HCT116 (cell line): ENCODE results near the gene LZTS3.

ENCODE experiments used
- CTCF ChIP-seq, 3 experiments: fragments of 200-600 bp in 1 of 3; sonication (generic) in 1 of 3; IDR thresholded peaks in 2 of 3; conservative IDR thresholded peaks in 1 of 3; 2 replicates each; pipeline ENCODE4 v1.5.1; 2012 to 2017; ENCODE audit warnings: low read depth in 2 of 3, low read length in 2 of 3, antibody characterized with exemption in 1 of 3, borderline replicate concordance in 1 of 3, control low read depth in 1 of 3, mild to moderate bottlenecking in 1 of 3, mixed read lengths in 1 of 3, mixed run types in 1 of 3, moderate library complexity in 1 of 3; ENCODE audit not compliant: insufficient read depth in 1 of 3
- EZH2phosphoT487 ChIP-seq: fragments of 200-600 bp; IDR thresholded peaks from 2 replicates; pipeline ENCODE4 v1.6.1; 2018; ENCODE audit warnings: antibody characterized with exemption, borderline replicate concordance
- POLR2A ChIP-seq: IDR thresholded peaks from 2 replicates; pipeline ENCODE4 v1.7.0; 2011; ENCODE audit warnings: borderline replicate concordance; ENCODE audit not compliant: insufficient read depth, insufficient read length; ENCODE audit errors: extremely low read depth
- POLR2AphosphoS5 ChIP-seq: IDR thresholded peaks from 2 replicates; pipeline ENCODE4 v1.6.1; 2011; ENCODE audit warnings: mild to moderate bottlenecking, low read depth, low read length, moderate library complexity
- TF ChIP-seq, protein P1 (sequence below): IDR thresholded peaks from 2 replicates; pipeline ENCODE4 v1.6.1; 2012

DNA sequence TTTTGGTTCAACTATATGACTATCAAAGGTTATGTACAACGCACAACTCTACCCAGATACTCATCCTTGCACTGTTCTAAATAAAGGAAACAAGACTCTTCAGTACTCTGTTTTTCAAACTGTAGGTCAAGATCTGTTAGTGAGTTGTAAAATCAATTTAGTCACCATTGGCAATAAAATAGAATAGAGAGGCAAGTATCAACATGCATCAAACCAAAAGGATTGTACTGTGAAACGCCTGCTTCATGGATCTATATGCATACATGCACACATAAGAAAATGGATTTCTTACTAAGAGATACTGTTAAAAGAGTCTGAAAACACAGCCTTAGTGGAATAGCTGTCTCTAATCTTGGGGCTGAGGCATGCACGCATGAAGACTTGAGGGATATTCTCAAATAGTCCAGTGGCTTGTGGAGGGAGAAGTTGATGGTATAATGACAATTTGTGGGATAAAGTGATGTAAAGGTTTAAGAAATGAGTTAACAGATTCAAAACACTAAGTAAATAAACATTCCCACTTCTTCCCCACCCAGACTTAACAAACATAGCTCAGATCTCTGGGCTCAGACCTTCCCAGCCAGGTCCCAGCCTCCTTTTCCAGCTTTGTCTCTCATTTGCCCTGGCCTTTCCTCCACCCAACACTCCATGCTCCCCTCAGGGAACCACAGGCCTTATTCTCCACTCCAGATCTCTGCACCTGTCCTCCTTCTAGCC, 10.7 kb upstream of the LZTS3 start:
- TF ChIP-seq, protein P1, sequence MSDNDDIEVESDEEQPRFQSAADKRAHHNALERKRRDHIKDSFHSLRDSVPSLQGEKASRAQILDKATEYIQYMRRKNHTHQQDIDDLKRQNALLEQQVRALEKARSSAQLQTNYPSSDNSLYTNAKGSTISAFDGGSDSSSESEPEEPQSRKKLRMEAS = no peak
- no peak for TF ChIP-seq EZH2phosphoT487
- TF ChIP-seq CTCF (IDR thresholded peaks at IDR 0.05 in 2 of 3, conservative IDR thresholded peaks at IDR 0.05 in 1 of 3; ENCODE audit: borderline replicate concordance in 1 of 3, insufficient read depth in 1 of 3, low read depth in 2 of 3, low read length in 2 of 3) = no peak
- no peak for TF ChIP-seq POLR2AphosphoS5
- TF ChIP-seq POLR2A = no peak
